G401.6 (cell line): ENCODE data around the gene PAF1.
"Not testable (repeated sequence)": the region's sequence is repeated elsewhere in the genome, so short reads cannot be mapped to it uniquely, and the experiment has no call there.

Experiments
- FAIRE-seq: peaks from 2 replicates; lab custom pipeline; 2012; peaks lifted over from hg19 to GRCh38; lab: Jason Lieb, UNC

PAF1 gene

DNA sequence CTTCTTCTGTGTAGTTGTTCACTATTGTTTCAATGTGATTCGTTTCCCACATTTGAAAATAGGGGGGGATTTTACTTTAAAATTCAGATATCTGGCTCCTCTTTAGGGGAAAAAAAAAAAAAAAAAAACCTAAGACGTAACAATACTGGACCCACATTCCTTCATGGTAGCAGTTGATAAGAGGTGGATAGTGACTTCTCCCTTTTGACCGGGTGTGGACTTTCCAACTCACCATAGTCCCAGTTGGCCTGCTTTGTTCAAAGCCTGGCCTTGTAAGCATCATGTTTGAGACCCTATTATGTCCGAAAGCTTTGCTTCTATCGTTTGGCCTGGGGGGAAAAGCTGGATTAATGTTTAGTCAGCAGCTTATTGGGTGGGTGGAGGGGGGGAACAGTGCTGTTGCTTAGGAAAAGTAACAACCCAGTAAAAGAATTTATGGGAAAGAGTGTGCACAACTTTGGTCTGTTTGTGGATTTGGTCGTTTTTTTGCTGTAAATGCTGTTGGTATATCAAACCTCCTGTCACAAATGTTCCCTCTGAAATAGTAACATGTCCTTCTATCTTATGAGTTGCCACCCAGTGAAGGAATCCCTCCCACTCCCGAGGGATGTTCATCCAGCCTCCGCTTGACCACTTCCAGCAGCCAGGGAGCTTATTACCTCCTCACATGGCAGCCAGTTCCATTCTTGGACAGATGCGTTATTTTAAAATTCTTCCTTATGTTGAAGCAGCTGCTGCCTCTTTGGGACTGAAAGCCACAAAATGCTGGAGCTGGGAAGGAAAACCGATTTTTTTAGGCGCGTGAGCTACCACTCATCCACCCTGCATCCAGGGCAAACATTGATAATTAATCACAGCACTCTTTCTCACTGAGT, 38.3 kb downstream of the PAF1 start:
- no peak for FAIRE-seq

GRCh38 chr19:39351537-39352064, 39.3 kb downstream of the PAF1 start:
- FAIRE-seq = no peak

DNA sequence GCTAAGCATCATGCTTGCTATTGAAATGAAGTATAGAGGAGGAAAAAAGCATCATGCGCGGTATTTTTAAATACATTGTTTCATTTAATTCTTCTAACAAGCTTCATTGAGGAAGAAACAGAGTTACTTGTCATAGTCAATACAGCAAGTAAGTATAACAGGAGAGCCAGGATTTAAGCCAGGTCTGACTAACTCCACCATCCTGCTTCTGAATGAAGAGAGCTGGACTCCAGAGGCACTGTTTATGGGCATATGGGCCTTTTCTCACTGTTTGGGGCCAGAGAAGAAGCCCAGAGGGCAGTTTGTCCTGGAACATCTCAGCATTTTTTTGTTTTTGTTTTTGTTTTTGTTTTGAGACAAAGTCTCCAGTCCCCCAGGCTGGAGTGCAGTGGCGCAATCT, 40.8 kb downstream of the PAF1 start:
- no peak for FAIRE-seq

- FAIRE-seq = no peak
Measured at GRCh38 chr19:39349326-39349725, 41.6 kb downstream of the PAF1 start.

DNA sequence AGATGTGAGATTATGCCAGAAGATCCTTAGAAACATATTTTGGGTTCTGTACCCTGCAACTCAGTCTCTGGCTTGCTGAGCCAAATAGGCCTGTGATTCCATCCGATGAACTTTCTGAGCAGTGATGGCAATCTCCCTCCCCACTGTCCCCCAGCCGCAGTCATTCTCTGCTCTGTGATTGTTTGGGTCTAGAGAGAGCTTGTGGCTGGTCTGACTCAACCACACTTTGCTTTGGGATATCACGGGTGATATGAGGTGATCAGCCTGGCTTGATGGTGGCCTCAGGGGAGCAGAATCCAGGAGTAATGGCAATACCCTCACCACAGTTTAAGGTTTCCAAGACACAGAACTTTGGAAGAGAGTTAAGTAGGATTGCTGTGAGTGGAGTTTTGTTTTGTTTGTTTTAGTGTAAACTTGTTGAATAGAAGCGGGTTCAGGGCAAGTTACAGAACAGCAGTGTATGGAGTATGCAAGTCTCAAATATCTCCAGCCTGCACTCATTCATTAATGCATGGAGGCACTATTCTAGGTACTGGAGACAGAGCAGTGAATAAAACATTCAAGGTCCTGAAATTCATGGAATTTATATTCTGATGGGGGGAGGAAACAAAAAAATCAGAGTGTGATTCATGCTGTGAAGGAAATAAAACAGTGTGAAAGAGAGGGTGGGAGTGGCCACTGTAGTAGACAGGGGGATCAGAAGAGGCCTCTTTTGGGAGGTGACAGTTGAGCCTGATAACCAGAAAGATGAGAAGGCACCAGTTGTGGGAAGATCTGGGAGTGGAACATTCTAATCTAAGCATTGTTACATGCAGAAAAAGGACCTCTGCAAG, 43.4 kb downstream of the PAF1 start:
- FAIRE-seq = no peak

GRCh38 chr19:39345956-39346355, 45.0 kb downstream of the PAF1 start:
- no peak for FAIRE-seq

- no peak for FAIRE-seq
Measured at GRCh38 chr19:39342647-39343305, 48.1 kb downstream of the PAF1 start.

DNA sequence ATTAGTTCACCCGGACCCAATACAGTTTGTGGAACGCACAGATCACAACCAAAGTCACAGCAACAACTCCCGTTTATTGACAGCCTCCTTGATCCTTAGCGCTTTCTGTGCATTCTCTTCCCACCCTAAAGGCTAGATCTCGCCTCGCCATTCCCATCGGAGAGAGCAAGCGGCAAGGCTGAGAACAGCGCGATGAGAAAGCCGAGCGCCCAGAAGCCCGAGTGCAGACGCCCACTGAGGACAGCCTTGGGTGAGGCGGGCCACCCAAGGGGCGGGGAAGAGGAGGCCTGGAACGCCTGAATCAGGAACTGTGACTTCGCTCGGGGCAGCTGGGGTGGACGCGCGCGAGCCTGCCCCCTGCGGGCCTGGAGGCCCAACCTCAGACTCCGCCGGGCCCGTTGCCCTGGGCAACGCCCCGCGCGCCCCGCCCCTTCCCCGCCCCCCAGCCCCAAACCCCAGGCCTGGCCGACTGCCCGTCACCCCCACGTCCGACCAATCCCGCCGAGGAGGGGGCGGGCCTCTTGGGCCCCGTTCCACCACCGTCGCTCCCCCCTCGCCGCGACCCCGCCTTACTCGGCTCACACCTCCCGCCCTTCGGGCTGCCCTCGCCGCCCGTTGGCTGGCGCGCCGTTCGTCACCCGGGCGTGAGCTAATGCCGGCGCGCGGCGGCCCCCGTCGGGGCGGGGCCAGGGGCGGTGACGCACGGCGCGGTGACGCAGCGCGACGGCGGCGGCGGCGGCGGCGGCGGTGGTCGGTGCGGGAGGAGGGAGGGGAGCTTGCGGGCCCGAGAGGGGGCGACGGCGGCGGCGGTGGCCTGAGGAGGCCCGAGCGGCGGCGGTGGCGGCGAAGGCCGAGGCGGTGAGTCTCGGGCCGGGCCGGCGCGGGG, 48.9 kb downstream of the PAF1 start, which contains the start of gene SAMD4B:
SAMD4B (plus strand) TSS at position 703 of the 886 bp plus-strand sequence. CDS start 14,473 bp downstream, outside the sequence.
- FAIRE-seq = peak; percentile 28

- no peak for FAIRE-seq
Measured at GRCh38 chr19:39341129-39341718, 49.7 kb downstream of the PAF1 start.

GRCh38 chr19:39340156-39340555, 50.8 kb downstream of the PAF1 start:
- FAIRE-seq = not testable (repeated sequence)

DNA sequence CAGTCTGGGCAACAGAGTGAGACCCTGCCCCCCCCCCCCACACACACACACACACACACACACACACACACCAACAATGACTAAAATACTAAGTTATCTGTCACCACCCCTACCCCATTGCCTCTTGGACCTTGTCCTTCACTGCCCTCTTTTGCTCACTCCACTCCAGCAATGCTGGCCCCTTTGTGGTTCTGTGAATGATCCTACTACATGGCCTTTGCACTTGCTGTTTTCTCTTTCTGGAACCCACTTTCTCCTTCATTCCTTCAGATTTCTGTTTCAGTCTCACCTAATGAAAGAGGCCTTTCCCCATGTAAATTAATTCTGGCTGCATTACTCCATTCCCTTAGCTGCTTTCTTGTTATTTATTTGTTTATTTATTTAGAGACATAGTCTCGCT, 51.2 kb downstream of the PAF1 start:
- FAIRE-seq = no peak

- FAIRE-seq = no peak
Measured at GRCh38 chr19:39336483-39336882, 54.4 kb downstream of the PAF1 start.
